HG03439 (cell line): Measurements from ENCODE around the gene STEAP3.
A peak's percentile ranks its signal among the peaks of the same experiment; 100 is the strongest.

ENCODE experiments used
- ATAC-seq: cut with Tn5 transposase; IDR thresholded peaks from one replicate; pipeline ENCODE4 v1.9.1; 2021; ENCODE audit warnings: mild to moderate bottlenecking, moderate library complexity; ENCODE audit not compliant: unreplicated experiment

The STEAP3 gene

GRCh38 chr2:119290859-119291587, 67.4 kb downstream of the STEAP3 start:
- no peak for ATAC-seq

DNA sequence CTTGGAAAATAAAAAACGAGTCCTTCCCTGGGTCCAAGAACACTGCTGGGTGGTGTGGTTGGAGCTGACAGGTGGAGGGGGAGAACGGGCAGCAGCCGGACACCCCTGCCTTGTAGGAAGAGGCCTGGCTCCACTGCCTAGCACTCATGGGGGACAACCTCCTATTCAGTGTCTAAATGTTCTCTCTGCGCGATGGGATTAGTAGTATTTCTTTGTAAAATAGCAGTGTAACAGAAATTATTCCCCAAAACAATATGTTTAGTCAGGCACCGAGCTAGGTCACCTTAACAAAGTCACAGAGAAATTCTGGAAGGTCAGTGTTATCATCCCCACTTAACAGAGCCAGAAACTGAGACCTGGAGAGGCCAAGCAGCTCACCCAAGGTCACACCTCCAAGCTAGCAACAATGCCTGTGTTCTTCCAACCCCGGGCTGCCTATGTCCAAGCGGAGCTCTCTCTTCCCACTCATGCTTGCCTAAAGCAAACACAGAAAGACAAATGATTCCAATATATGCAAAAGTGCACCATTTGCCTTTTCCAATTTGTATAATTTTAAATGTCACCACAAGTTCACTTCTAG, 68.0 kb downstream of the STEAP3 start:
- ATAC-seq = no peak

- ATAC-seq = no peak
Measured at GRCh38 chr2:119292226-119292625, 68.6 kb downstream of the STEAP3 start.

DNA sequence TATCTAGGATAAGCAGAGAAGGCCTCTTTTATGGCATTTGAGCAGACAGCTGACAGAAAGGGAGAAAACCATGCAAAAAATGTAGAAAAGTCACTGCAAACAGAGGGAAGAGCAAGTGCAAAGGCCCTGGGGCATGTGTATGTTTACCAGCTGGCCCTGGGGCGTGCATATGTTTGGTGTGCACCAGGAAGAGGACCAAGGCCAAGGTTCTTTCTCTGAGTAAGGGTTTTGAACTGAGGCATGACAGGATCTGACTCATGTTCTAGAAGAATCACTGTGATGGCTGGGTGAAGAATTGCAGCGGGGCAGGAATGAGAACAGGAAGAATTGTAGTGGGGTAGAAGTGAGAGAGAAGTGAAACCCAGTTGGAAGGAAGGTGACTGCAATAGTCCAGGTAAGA, 69.6 kb downstream of the STEAP3 start:
- ATAC-seq = no peak

GRCh38 chr2:119293900-119294299, 70.3 kb downstream of the STEAP3 start:
- no peak for ATAC-seq

GRCh38 chr2:119294671-119295070, 71.0 kb downstream of the STEAP3 start:
- no peak for ATAC-seq

DNA sequence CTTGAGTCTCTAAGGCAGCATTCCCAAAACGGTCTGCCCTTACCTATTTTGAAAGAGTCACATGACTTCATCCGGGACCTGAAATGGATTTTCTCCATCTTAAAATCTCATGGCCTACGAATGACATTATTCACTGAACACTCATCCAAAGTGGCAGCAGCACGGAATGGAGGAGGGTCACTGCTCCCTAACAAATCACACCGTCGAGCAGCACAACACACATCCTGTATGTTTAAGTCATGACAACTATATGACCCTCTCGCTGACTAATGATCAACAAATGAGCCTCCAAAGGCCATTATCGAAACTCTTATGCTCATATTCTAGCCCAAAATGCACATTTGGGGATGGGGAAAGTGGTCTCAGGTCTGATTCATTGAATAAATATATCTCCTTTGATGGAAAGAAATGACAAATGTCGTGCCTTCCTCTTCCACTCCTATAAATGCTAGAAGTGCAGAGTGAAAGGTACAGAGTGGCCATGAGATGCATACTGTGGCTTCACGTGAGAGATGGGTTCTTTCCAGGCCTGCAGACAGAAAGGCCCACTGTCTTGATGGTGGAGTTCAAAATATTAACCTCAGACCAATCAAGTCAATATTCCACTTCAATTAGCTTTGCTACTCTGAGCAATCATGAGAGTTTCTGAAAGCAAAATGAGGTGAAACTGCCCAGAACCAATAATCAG, 72.2 kb downstream of the STEAP3 start:
- no peak for ATAC-seq

GRCh38 chr2:119301413-119301812, 77.8 kb downstream of the STEAP3 start:
- ATAC-seq = no peak

DNA sequence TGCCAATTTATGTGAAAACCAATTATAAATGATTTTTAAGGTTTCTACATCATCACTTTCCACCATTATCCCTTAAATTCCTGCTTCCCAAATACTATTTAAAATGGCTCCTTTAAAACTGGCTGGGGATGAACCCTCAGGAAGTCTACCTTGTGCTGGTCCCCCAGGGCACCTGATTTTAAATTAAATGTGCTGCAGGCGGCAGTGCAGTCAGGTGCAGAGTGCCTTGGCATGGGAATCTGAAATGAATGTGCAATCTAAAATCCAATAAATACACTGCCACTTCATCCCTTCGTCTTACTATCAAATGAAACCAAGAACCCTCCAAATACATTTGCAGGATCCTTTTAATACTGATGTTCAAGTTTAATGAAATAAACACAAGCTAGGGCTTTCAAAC, 81.2 kb downstream of the STEAP3 start:
- no peak for ATAC-seq

- no peak for ATAC-seq
Measured at GRCh38 chr2:119305497-119306195, 82.0 kb downstream of the STEAP3 start.

GRCh38 chr2:119306196-119306590, 82.6 kb downstream of the STEAP3 start:
- ATAC-seq = no peak

- ATAC-seq = no peak
Measured at GRCh38 chr2:119307419-119308140, 83.9 kb downstream of the STEAP3 start.

GRCh38 chr2:119308793-119309330, 85.2 kb downstream of the STEAP3 start:
- no peak for ATAC-seq

GRCh38 chr2:119311371-119311770, 87.7 kb downstream of the STEAP3 start:
- ATAC-seq = peak; percentile 10

DNA sequence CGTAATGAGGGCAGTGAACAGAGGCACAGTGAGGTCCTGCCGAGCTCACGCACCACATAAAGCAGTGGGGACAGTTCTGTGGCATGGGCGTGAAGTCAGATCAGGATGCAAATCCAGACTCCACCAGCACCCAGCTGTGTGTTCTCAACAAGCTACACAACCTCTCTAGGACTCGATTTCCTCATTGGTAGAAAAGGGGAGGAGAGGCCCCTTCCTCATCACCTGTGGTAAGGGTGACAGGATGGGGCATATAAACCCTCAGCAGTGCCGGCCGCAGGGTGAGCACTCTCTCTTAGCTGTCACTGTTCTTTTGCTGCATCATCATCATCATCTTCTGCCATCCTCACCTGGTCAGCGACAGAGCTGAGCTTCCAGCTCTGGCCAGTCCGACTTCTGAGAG, 88.2 kb downstream of the STEAP3 start:
- ATAC-seq = no peak
